Measurements from ENCODE around the gene CSNK1G2. TPM values are rescaled to one million over a fixed set of nuclear protein-coding genes. Genes with fewer than 3 reads are reported as not detected.

Gene CSNK1G2
- total and polyA plus RNA-seq, 2 of the 13 experiments (the other 11 are each of a cell fraction or from before 2014, with no cell fraction given): 53.8 to 72.5 TPM

DNA sequence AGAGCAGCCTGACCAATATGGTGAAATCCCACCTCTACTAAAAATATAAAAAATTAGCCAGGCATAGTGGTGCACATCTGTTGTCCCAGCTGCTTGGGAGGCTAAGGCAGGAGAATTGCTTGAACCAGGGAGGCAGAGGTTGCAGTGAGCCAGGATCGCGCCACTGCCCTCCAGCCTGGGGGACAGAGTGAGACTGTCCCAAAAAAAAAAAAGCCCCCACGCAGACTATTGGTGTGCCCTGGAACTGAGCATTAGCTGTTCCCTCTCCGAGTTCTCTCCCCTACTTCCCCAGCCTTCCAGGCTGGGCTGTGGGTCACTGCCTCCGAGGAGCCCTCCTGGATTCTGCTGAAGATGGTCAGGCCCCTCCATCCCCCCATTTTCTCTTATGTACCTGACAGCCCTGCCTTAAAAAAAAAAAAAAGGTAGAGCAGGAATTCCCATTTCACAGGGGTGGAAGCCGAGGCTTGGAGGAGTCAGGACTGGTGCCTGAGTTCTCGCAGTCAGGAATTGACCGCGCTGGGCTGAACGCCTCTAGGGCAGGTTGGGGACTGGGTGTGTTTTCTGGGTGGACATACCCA is 33.9 kb upstream of the CSNK1G2 start (continued):
- TF ChIP-seq ZNF543 (CRISPR knock-in tag; IDR thresholded peaks at IDR 0.05) (no peak), SP4 (CRISPR knock-in tag; IDR thresholded peaks at IDR 0.05) (no peak), MED1 (CRISPR knock-in tag; IDR thresholded peaks at IDR 0.05) (no peak), MLLT10 (CRISPR knock-in tag; IDR thresholded peaks at IDR 0.05) (no peak), MTF1 (CRISPR knock-in tag; IDR thresholded peaks at IDR 0.05) (no peak), ZBTB20 (CRISPR knock-in tag; IDR thresholded peaks at IDR 0.05; ENCODE audit: borderline replicate concordance, low read depth) (no peak), HCFC1 (IDR thresholded peaks at IDR 0.05; ENCODE audit: low read depth, low read length) (no peak), REPIN1 (CRISPR knock-in tag; IDR thresholded peaks at IDR 0.05; ENCODE audit: borderline replicate concordance, low read depth) (no peak), SOX13 (IDR thresholded peaks at IDR 0.05) (no peak), SOX13 (CRISPR knock-in tag; conservative IDR thresholded peaks at IDR 0.05 in 1 of 2, IDR thresholded peaks at IDR 0.05 in 1 of 2) (no peak), ATF1 (CRISPR knock-in tag; IDR thresholded peaks at IDR 0.05) (no peak), AGO1 (IDR thresholded peaks at IDR 0.05; ENCODE audit: low read depth, low read length, poor library complexity, severe bottlenecking) (no peak), NONO (IDR thresholded peaks at IDR 0.05) (no peak), NONO (CRISPR knock-in tag; conservative IDR thresholded peaks at IDR 0.05) (no peak), IRX3 (CRISPR knock-in tag; IDR thresholded peaks at IDR 0.05; ENCODE audit: borderline replicate concordance, low read depth) (no peak)
- TF ChIP-seq, protein P1, sequence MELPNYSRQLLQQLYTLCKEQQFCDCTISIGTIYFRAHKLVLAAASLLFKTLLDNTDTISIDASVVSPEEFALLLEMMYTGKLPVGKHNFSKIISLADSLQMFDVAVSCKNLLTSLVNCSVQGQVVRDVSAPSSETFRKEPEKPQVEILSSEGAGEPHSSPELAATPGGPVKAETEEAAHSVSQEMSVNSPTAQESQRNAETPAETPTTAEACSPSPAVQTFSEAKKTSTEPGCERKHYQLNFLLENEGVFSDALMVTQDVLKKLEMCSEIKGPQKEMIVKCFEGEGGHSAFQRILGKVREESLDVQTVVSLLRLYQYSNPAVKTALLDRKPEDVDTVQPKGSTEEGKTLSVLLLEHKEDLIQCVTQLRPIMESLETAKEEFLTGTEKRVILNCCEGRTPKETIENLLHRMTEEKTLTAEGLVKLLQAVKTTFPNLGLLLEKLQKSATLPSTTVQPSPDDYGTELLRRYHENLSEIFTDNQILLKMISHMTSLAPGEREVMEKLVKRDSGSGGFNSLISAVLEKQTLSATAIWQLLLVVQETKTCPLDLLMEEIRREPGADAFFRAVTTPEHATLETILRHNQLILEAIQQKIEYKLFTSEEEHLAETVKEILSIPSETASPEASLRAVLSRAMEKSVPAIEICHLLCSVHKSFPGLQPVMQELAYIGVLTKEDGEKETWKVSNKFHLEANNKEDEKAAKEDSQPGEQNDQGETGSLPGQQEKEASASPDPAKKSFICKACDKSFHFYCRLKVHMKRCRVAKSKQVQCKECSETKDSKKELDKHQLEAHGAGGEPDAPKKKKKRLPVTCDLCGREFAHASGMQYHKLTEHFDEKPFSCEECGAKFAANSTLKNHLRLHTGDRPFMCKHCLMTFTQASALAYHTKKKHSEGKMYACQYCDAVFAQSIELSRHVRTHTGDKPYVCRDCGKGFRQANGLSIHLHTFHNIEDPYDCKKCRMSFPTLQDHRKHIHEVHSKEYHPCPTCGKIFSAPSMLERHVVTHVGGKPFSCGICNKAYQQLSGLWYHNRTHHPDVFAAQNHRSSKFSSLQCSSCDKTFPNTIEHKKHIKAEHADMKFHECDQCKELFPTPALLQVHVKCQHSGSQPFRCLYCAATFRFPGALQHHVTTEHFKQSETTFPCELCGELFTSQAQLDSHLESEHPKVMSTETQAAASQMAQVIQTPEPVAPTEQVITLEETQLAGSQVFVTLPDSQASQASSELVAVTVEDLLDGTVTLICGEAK (IDR thresholded peaks at IDR 0.05): no peak
- TF ChIP-seq, protein P1 (CRISPR knock-in tag; IDR thresholded peaks at IDR 0.05): no peak
- TF ChIP-seq, protein P2, sequence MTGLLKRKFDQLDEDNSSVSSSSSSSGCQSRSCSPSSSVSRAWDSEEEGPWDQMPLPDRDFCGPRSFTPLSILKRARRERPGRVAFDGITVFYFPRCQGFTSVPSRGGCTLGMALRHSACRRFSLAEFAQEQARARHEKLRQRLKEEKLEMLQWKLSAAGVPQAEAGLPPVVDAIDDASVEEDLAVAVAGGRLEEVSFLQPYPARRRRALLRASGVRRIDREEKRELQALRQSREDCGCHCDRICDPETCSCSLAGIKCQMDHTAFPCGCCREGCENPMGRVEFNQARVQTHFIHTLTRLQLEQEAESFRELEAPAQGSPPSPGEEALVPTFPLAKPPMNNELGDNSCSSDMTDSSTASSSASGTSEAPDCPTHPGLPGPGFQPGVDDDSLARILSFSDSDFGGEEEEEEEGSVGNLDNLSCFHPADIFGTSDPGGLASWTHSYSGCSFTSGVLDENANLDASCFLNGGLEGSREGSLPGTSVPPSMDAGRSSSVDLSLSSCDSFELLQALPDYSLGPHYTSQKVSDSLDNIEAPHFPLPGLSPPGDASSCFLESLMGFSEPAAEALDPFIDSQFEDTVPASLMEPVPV (CRISPR knock-in tag; IDR thresholded peaks at IDR 0.05): no peak
